Measurements from ENCODE around the gene TULP1.
A peak's percentile ranks its signal among the peaks of the same experiment; 100 is the strongest.

TULP1 gene

DNA sequence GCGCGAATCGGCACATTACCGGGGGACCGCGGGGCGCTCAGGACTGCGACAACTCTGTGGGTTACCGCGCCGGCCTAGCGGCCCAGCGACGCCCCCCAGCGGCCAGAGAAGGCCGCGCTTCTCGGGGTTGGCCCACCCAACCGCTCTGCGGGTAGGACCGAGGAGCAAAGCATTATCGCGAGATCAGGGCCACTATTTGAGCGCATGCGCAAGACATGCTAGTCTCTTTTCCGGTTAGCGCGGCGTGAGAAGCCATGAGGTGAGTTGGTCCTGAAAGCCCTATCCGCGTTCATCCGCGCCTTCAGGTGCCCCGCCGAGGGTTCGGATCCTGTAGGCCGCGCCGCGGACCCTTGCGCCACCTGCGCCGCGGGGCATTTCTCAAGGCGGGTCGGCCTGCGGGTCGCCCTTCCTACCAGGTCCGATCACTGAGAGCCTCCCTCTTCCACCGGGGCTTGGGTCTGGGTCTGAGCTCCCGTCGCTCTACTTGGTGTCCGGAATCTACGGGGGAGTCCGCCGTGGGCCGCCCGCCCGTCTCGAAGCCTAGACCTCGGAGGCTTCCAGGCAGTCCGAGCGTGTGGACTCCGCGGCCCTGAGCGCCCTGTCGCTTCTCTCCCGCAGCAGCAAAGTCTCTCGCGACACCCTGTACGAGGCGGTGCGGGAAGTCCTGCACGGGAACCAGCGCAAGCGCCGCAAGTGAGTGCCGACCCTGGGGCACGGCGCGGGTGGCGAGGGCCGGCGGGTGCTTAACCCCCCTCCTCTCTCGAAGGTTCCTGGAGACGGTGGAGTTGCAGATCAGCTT lies 44.3 kb downstream of the TULP1 start, which contains the start of gene RPL10A:
Gene RPL10A, plus strand, starts transcription at position 221 of the 799 bp plus-strand sequence. Its CDS starts 34 bp downstream, at position 255.
- peak; percentile 97 for DNase-seq (ENCODE audit: low read depth, low spot score)

DNA sequence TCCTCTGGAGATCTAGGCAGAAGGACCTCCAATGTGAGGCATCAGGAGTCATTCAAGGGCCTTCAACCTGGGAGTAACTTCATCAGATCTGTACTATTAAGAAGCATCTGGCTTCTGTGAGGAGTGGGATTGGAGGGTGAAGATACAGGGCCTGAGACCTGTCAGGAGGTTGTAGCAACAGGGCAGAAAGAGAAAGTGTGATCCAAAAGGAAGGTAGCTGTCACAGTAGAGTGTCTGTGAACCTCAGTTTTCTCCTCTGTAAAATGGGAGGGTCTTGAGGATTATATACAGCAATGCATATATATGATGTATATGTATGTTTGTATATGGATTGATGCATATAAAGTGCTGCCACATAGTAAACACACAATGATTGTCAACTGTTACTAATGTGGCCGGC lies 47.0 kb downstream of the TULP1 start:
- no peak for DNase-seq (ENCODE audit: low read depth, low spot score)

- no peak for DNase-seq (ENCODE audit: low read depth, low spot score)
Measured at GRCh38 chr6:35463292-35463691, 49.4 kb downstream of the TULP1 start.

DNA sequence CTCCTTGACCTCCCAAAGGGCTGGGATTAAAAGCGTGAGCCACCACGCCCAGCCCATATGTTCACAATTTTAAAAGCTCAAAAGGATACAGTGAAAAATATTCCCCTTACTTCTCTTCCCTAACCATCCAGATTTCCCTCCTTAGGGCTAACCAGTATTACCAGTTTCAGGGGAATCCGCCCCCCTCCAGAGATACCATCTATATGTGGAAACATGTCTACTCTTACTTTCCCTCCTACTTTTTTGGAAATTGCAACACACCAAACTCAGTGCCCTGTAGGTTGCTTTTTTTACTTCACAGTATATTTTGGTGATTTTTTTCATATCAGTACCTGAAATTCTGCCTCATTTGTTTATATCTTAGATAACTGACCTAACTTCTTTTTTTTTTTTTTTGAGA lies 51.4 kb downstream of the TULP1 start:
- DNase-seq (ENCODE audit: low read depth, low spot score), result no peak

DNA sequence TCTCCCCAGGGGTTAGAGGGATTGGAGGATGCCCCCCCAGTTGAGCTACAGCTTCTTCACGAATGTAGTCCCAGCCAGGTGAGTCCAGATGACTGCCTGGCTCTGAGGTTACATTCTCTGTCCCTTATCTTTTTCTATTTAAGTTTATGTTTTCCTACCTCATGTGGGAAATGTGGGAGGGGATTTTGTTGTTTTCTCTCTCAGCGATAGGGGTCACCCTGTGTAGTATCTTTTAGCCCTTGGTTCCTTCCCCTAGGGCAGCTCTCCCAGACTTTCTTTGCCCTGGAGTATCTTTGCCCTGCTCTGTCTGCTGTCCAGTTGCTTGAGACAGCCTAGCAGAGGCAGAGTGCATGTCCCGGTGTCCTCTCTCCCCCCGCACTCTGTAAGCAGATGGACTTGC lies 54.8 kb downstream of the TULP1 start:
- DNase-seq (ENCODE audit: low read depth, low spot score), result no peak

DNA sequence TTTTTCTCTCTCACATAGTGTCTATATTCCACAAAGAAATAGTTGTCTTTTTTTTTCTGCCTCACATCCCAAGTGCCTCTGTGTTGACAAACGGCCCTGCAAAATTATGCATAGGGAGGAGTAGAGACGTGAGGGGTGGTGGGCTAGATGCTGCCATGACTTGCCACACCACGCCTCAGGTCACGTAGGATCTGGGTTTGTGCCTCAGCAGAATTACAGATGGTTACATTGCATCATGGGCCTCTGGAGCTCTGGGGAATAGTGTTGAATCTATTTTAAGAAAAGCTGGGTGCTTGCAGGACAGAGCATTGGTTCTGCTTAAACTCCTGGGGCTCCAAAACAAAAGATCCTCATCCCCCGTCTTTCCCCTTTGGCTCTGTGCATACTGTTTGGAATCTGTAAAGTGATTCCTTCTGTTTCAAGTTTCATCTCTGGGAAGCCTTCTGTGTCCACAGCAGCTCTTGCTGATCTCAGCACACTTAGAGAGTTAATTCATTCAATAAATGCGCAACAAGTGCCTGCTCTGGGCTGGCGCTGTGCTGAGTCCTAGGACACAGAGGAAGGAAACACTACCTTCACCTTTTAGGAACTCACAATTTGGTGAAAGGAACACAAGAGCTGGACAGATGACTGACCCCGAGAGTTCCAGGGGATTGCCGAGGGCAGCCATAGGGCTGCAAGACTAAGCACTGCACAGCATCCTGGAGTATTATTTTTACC lies 58.1 kb downstream of the TULP1 start:
- no peak for DNase-seq (ENCODE audit: low read depth, low spot score)

DNA sequence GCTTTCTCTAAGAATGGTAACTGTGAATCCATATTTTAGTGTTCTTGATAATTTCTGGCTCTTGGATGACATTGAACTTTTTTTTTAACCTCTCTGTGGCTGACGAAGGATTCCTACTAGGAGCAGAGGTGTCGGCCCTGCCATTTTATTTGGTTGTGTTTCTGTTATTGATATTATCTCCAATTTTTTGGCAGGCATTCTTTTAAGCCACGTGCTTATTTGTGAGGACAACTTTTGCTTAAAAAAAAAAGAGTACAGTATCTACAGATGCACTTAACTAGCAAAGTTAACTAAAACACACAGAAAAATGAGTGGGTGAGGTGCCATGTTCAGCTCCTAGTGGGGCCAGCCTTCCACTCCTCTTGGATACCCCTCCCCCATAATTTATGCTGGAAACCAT lies 59.5 kb downstream of the TULP1 start:
- DNase-seq (ENCODE audit: low read depth, low spot score), result no peak

DNA sequence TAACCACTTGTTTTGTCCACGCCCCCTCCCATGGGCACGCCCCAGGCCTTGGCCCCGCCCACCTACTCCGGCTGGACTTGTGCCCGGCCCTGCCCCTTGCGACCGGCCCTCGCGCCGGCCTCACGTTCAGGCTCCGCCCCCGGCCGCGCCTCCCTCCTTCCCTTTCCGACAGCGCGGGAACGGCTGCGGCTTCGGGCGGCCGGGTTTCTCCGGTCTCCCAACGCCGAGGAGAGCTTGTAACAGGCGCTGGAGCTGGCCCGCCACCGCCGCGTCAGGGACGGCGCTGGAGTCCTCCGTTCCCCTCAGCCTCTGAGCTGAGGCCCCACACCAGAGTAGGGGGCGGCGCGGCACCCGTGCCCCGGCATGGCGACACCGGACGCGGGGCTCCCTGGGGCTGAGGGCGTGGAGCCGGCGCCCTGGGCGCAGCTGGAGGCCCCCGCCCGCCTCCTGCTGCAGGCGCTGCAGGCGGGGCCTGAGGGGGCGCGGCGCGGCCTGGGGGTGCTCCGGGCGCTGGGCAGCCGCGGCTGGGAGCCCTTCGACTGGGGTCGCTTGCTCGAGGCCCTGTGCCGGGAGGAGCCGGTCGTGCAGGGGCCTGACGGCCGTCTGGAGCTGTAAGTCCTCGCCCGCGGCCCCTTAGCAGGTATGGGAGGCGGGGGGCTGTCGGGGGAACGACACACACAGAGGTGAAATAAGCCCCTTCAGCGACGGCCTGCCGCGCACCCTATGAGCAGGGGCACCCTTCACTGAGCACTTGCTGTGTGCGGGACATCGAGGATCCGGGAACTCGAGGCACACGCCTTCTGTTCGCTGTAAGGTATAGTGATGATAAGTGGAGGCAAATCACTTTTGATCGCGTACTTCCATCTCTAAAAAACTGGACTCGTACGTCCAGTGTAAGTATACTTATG lies 60.3 kb downstream of the TULP1 start, which contains the start of gene FANCE:
Gene FANCE, plus strand, starts transcription at position 156 of the 908 bp plus-strand sequence. Its CDS starts 208 bp downstream, at position 364.
- peak; percentile 97 for DNase-seq (ENCODE audit: low read depth, low spot score)

DNA sequence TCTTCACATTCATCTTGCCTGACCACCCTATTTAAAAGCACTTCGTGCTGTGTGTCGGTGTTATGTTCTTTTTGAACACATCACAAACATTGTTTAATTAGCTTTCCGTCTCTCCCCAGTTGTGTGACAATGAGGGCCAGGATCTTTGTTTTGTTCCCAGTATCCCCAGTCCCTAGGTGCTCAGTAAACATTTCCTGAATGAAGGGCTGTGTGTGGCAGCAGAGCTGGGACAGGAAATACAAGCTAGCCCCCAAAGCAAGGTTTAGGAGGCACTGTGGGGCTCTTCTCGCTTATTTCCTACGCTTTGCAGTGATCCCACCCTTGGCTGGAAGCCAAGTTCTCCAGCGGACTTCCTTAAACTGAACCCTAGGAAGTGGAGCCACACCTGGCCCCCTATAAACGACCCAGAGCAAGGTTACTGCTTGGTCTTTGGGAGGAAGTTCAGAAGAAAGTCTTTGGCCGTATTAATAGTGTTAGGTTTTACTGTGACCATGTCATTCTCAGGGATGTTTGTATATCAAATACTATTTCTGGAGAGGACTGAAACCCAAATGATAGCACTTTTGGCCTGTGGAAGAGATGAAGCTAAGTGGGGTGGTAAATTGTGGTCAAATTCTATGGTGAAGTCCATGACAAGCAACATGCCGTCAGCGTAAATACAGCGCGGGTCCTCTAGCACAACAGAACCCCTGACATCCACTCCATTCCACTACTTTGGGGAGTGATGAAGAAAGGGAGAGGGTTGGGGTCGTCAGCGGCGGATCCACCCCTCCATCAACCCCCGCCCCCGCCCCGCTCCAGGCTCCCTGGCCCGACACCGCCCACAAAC lies 61.1 kb downstream of the TULP1 start:
- DNase-seq (ENCODE audit: low read depth, low spot score), result no peak

- DNase-seq (ENCODE audit: low read depth, low spot score), result peak; percentile 58
Measured at GRCh38 chr6:35449287-35449881, 63.3 kb downstream of the TULP1 start.

DNA sequence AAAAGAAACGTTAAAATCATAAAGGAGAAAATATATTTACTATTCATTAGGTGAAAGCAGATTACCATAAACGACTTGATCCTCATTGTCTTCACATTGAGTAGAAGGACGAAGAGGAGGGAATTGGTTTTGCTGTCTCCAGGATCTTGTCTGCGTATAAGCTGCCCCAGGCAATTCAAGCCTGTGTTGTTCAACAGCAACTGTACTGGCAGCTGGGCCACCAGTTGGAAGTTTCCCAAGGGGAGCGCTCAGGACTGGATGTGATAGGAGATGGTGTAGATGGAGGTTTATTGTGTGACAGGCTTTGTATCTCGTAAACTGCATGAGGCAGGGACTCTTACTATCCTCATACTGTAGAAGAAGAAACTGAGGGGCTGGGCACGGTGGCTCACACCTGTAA lies 64.5 kb downstream of the TULP1 start:
- DNase-seq (ENCODE audit: low read depth, low spot score), result no peak

Measured in ELF-1 (cell line).